Peyer's patch (tissue), 4 donors: ENCODE measurements around the gene SCAMP4. TPM values are rescaled to one million over a fixed set of nuclear protein-coding genes. Genes with fewer than 3 reads are reported as not detected.

ENCODE experiments used
- DNase-seq, 3 donors: peaks; one replicate each; pipeline ENCODE4 v3.0.0-alpha.2; 2017 to 2019
- H3K27ac ChIP-seq, 4 donors: fragments of 200-600 bp; sonication (generic); one replicate each; pipeline ENCODE4 v1.5.1; 2016 to 2019
- H3K27me3 ChIP-seq, 2 donors: fragments of 200-600 bp; sonication (generic); one replicate each; pipeline ENCODE4 v1.5.1; 2019
- H3K36me3 ChIP-seq, 3 donors: fragments of 200-600 bp; sonication (generic); one replicate each; pipeline ENCODE4 v1.5.1; 2016 to 2019
- H3K4me1 ChIP-seq, 4 donors: fragments of 200-600 bp; sonication (generic); one replicate each; pipeline ENCODE4 v1.5.1; 2016 to 2019
- H3K4me3 ChIP-seq, 4 donors: fragments of 200-600 bp; sonication (generic); 1 replicate in 3 of 4; 2 replicates in 1 of 4; pipeline ENCODE4 v1.5.1; 2016 to 2019; ENCODE audit warnings: mild to moderate bottlenecking in 1 of 4
- H3K9me3 ChIP-seq, 4 donors: fragments of 200-600 bp; sonication (generic); one replicate each; pipeline ENCODE4 v1.5.1; 2016 to 2019; ENCODE audit warnings: mild to moderate bottlenecking in 1 of 4
- POLR2A ChIP-seq, 2 donors: fragments of 450-650 bp; IDR thresholded peaks; one replicate each; pipeline ENCODE4 v1.5.1; 2017; ENCODE audit warnings: antibody characterized with exemption in 2 of 2, mild to moderate bottlenecking in 2 of 2, moderate library complexity in 2 of 2
- total RNA-seq, 4 donors: library from RNA; depleted of rRNA; stranded (reverse); fragments of >200 nt; gene quantifications; one replicate each; pipeline ENCODE4 v1.1.0, GENCODE V29; 2016
- TF ChIP-seq, protein P1 (sequence below), 6 experiments: fragments of 450-650 bp in 4 of 6; fragments of 200-600 bp in 2 of 6; sonication (generic) in 1 of 6; IDR thresholded peaks; one replicate each; pipeline ENCODE4 v1.5.1; 2017 to 2019; ENCODE audit warnings: antibody characterized with exemption in 6 of 6, mild to moderate bottlenecking in 3 of 6, moderate library complexity in 1 of 6

SCAMP4 gene
- total RNA-seq, 4 donors from 2014 or later, result 45.4 to 62.6 (median 57.0) TPM

DNA sequence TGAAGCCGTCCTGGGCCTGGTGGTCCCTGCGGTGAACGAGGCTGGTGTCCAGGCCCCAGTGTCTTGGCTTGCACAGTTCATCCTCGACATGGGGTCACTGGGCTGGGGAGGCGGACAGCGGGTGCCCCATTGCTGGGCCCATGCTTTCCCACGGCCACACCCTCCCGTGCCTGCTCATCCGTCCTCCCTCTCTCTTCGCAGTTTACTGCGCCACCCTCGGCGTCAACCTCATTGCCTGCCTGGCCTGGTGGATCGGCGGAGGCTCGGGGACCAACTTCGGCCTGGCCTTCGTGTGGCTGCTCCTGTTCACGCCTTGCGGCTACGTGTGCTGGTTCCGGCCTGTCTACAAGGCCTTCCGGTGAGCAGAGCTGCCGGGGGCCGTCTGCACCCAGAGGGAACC, 12.7 kb downstream of the SCAMP4 start:
- H3K36me3 ChIP-seq, result peaks cover 0 to 57% (median 0%) of the 10 kb centered on the region in 3 donors
- no peak overlapping the region for H3K4me3 ChIP-seq
- H3K4me1 ChIP-seq, result no peaks in the 10 kb centered on the region
- no peak for TF ChIP-seq POLR2A (IDR thresholded peaks at IDR 0.05)
- TF ChIP-seq, protein P1, sequence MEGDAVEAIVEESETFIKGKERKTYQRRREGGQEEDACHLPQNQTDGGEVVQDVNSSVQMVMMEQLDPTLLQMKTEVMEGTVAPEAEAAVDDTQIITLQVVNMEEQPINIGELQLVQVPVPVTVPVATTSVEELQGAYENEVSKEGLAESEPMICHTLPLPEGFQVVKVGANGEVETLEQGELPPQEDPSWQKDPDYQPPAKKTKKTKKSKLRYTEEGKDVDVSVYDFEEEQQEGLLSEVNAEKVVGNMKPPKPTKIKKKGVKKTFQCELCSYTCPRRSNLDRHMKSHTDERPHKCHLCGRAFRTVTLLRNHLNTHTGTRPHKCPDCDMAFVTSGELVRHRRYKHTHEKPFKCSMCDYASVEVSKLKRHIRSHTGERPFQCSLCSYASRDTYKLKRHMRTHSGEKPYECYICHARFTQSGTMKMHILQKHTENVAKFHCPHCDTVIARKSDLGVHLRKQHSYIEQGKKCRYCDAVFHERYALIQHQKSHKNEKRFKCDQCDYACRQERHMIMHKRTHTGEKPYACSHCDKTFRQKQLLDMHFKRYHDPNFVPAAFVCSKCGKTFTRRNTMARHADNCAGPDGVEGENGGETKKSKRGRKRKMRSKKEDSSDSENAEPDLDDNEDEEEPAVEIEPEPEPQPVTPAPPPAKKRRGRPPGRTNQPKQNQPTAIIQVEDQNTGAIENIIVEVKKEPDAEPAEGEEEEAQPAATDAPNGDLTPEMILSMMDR (IDR thresholded peaks at IDR 0.05), result no peak
- H3K27me3 ChIP-seq, result no peaks in the 10 kb centered on the region
- H3K27ac ChIP-seq, result no peak overlapping the region
- no peak for DNase-seq
- H3K9me3 ChIP-seq, result no peaks in the 10 kb centered on the region

DNA sequence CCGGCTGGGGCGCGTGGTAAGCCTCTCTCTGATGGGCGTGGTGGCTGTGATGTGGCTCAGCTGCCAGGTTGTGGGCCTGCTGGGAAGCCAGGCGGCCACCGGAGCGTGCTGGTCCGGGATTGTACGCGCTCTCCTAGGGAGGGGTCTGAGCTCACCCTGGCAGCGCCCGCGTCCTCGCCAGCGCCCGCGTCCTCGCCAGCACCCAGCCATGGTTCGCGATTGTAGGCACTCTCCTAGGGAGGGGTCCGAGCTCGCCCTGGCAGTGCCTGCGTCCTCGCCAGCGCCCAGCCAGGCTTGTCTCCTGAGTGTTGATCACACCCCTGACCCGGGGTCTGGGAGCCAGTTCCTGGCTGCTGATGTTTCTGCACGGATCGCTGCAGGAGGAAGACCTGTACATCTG, 13.8 kb downstream of the SCAMP4 start:
- Histone ChIP-seq H3K9me3 (no peaks in the 10 kb centered on the region), H3K27ac (no peak overlapping the region), H3K36me3 (peaks cover 0 to 52% (median 0%) of the 10 kb centered on the region in 3 donors), H3K27me3 (no peaks in the 10 kb centered on the region), H3K4me3 (no peak overlapping the region), H3K4me1 (no peaks in the 10 kb centered on the region)
- no peak for DNase-seq
- no peak for TF ChIP-seq POLR2A (IDR thresholded peaks at IDR 0.05)
- TF ChIP-seq, protein P1 (IDR thresholded peaks at IDR 0.05), result no peak

DNA sequence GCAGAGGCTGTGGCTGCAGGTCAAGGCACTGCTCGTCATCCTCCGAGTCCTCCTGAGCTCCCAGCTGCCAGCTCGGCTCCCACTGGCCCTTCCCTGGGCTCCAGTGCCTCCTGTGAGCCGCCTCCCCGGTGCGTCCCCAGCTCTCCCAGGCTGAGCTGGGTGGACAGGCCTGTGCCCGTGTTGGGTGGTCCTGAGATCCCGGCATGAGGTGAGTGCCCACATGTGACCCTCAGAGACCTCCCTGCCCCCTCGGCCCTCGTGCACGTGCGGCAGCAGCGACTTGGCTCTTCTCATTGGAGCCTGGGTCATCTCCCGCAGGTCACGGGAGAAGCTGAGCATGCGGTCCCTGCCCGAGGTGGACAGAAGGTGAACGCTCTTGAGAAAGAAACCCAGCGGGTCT, 15.4 kb downstream of the SCAMP4 start:
- TF ChIP-seq POLR2A (IDR thresholded peaks at IDR 0.05), result no peak
- TF ChIP-seq, protein P1 (IDR thresholded peaks at IDR 0.05), result no peak
- DNase-seq, result no peak
- Histone ChIP-seq H3K27ac (no peak overlapping the region), H3K4me1 (no peaks in the 10 kb centered on the region), H3K36me3 (peaks cover 0 to 60% (median 0%) of the 10 kb centered on the region in 3 donors), H3K9me3 (no peaks in the 10 kb centered on the region), H3K4me3 (no peak overlapping the region), H3K27me3 (no peaks in the 10 kb centered on the region)

DNA sequence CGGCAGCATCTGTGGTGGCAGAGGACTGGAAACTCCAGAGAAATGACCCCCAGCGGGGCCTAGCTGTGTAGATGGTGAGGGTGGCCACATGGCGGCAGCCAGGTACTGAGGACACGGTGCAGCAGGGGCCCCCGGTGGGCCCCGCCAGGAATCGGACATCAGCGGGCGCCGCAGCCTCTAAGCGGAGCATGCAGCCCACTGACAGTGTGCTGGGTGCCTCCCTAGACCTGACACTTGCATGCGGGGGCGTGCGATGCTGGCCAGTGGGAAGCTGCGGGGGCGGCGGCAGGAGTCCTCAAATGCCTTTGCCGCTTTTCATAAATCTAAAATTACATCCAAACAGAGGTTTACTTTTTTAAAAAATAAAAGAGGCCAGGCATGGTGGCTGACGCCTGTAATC, 16.1 kb downstream of the SCAMP4 start:
- no peak overlapping the region for H3K4me3 ChIP-seq
- TF ChIP-seq POLR2A (IDR thresholded peaks at IDR 0.05), result no peak
- TF ChIP-seq, protein P1 (IDR thresholded peaks at IDR 0.05), result no peak
- H3K4me1 ChIP-seq, result no peaks in the 10 kb centered on the region
- no peaks in the 10 kb centered on the region for H3K9me3 ChIP-seq
- H3K36me3 ChIP-seq, result peaks cover 0 to 60% (median 0%) of the 10 kb centered on the region in 3 donors
- DNase-seq, result no peak
- no peaks in the 10 kb centered on the region for H3K27me3 ChIP-seq
- no peak overlapping the region for H3K27ac ChIP-seq

DNA sequence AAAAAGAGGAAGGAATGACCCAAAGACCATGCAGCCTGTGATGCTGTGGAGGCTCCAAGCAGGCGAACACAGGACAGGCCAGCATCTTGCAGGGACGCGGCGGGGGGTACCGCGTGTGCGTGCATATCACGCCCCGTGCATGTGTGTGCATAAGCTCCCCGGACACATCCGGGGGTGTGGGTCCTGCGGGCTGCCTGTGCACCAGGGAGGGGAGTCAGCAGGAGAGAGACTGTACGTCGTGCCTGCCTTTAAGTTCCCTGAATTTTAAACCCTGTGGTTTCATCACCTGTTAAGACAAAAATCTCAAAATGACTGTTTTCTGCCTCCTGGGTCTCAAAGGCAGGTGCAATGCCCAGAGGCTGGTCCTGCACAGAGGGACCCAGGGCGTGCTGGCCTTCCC, 16.6 kb downstream of the SCAMP4 start:
- Histone ChIP-seq H3K4me3 (no peak overlapping the region), H3K27ac (no peak overlapping the region), H3K36me3 (peaks cover 0 to 60% (median 0%) of the 10 kb centered on the region in 3 donors), H3K9me3 (no peaks in the 10 kb centered on the region), H3K4me1 (no peaks in the 10 kb centered on the region), H3K27me3 (no peaks in the 10 kb centered on the region)
- DNase-seq, result no peak
- TF ChIP-seq POLR2A (IDR thresholded peaks at IDR 0.05), result no peak
- TF ChIP-seq, protein P1 (IDR thresholded peaks at IDR 0.05), result no peak

DNA sequence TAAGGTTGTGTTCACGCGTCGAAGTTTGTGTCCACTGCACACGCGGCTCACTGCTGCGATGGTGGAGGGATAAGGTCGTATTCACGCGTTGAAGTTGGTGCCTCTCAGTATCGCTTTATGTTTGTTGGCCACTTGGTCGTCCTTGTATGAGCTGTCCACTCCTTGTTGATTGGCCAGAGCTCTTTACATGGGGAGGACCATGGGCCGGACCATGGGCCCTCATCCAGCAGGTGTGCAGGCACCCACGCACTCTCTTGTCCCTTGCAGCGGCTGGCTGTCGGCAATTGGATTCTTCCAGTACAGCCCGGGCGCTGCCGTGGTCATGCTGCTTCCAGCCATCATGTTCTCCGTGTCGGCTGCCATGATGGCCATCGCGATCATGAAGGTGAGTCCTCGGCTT, 17.6 kb downstream of the SCAMP4 start:
- no peaks in the 10 kb centered on the region for H3K4me1 ChIP-seq
- no peak for DNase-seq
- H3K4me3 ChIP-seq, result no peak overlapping the region
- H3K9me3 ChIP-seq, result no peaks in the 10 kb centered on the region
- peaks cover 0 to 57% (median 0%) of the 10 kb centered on the region in 3 donors for H3K36me3 ChIP-seq
- H3K27me3 ChIP-seq, result no peaks in the 10 kb centered on the region
- TF ChIP-seq POLR2A (IDR thresholded peaks at IDR 0.05), result no peak
- TF ChIP-seq, protein P1 (IDR thresholded peaks at IDR 0.05), result no peak
- H3K27ac ChIP-seq, result peak overlapping the region in 1 of 4 donors; percentile 69
